Skeletal muscle tissue (tissue), 4 donors: Measurements from ENCODE around the gene MUL1. TPM values are rescaled to one million over a fixed set of nuclear protein-coding genes. Genes with fewer than 3 reads are reported as not detected.
"Not testable (repeated sequence)": the region's sequence is repeated elsewhere in the genome, so short reads cannot be mapped to it uniquely, and the experiment has no call there.

Source experiments
- H3K27ac ChIP-seq: one replicate; pipeline ENCODE4 v1.7.0; 2013; ENCODE audit warnings: mild to moderate bottlenecking, low read depth, low read length, inconsistent platforms
- H3K27me3 ChIP-seq, 3 donors: one replicate each; pipeline ENCODE4 v1.7.0; 2013; ENCODE audit warnings: low read length in 3 of 3; ENCODE audit not compliant: control insufficient read depth in 3 of 3, insufficient read depth in 3 of 3
- H3K36me3 ChIP-seq, 3 donors: one replicate each; pipeline ENCODE4 v1.7.0; 2013; ENCODE audit warnings: low read length in 3 of 3; ENCODE audit not compliant: control insufficient read depth in 3 of 3, insufficient read depth in 3 of 3
- H3K4me1 ChIP-seq, 3 donors: one replicate each; pipeline ENCODE4 v1.7.0; 2013; ENCODE audit warnings: low read length in 3 of 3, mild to moderate bottlenecking in 3 of 3; ENCODE audit not compliant: control insufficient read depth in 3 of 3, insufficient read depth in 3 of 3
- H3K4me3 ChIP-seq, 3 donors: one replicate each; pipeline ENCODE4 v1.7.0; 2013; ENCODE audit warnings: low read length in 3 of 3
- H3K9ac ChIP-seq, 3 donors: one replicate each; pipeline ENCODE4 v1.7.0; 2013; ENCODE audit warnings: low read length in 3 of 3, mild to moderate bottlenecking in 3 of 3, moderate library complexity in 2 of 3, low read depth in 1 of 3
- H3K9me3 ChIP-seq, 3 donors: one replicate each; pipeline ENCODE4 v1.7.0; 2013; ENCODE audit warnings: low read length in 3 of 3; ENCODE audit not compliant: control insufficient read depth in 3 of 3
- total RNA-seq: library from RNA; depleted of rRNA; stranded (reverse); fragments of >200 nt; gene quantifications from one replicate; pipeline ENCODE4 v1.2.3, GENCODE V29; 2014
- donor health status: Osteomylitis.

MUL1 gene
- total RNA-seq, 1 donor from 2014 or later, result 15.1 TPM

DNA sequence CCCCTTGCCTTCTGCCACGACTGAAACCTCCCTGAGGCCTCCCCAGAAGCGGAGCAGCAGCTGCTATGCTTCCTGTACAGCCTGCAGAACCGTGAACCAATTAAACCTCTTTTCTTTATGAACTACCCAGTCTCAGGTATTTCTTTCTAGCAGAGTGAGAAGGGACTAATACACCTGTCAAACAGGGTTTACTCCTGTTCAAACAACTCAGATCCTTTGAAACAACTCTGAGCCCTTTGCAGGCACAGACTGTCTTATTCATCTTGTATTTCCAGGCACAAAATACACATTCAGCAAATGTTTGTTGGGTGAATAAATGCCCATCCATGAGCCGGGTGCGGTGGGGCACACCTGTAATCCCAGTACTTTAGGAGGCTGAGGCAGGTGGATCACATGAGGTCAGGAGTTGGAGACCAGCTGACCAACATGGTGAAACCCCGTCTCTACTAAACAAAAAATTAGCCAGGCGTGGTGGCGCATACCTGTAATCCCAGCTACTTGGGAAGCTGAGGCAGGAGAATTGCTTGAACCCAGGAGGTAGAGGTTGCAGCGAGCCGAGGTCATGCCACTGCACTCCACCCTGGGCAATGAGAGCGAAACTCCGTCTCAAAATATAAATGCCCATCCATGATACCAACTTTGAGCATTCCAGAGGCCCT, 11.1 kb downstream of the MUL1 start:
- H3K27me3 ChIP-seq, result not testable (repeated sequence)
- H3K36me3 ChIP-seq, result peaks cover 35 to 42% (median 37%) of the 10 kb centered on the region in 3 donors

DNA sequence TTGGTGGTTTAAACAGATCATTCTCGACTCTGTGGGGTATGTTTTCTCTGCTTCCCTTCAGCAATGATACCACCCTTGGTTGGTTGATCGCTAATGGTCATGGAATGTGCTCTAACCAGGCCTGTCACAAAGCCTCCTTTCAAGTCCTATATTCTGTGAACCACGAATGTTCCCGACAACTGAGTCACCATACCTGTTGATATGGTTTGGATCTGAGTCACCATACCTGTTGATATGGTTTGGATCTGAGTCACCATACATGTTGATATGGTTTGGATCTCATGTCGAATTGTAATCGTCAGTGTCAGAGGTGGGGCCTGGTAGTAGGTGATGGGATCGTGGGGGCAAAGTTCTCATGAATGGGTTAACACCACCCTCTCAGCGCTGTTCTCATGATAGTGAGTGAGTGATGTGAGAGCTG, 11.7 kb downstream of the MUL1 start:
- no peak overlapping the region for H3K27ac ChIP-seq
- no peak overlapping the region for H3K9ac ChIP-seq
- no peaks in the 10 kb centered on the region for H3K9me3 ChIP-seq
- H3K4me3 ChIP-seq, result no peak overlapping the region
- peaks cover 29 to 36% (median 31%) of the 10 kb centered on the region in 3 donors for H3K36me3 ChIP-seq
- H3K4me1 ChIP-seq, result peaks cover 12 to 17% (median 12%) of the 10 kb centered on the region in 3 donors
- H3K27me3 ChIP-seq, result no peaks in the 10 kb centered on the region

More for the DNA sequence above, 11.1 kb downstream of the MUL1 start:
- not testable (repeated sequence) for H3K9ac ChIP-seq, H3K4me3 ChIP-seq, H3K9me3 ChIP-seq, H3K27ac ChIP-seq
- H3K4me1 ChIP-seq, result peaks cover 12 to 17% (median 12%) of the 10 kb centered on the region in 3 donors

- peaks cover 12 to 17% (median 12%) of the 10 kb centered on the region in 3 donors for H3K4me1 ChIP-seq
- H3K27ac ChIP-seq, result no peak overlapping the region
Observed at GRCh38 chr1:20495661-20496060, 12.3 kb downstream of the MUL1 start.

GRCh38 chr1:20494609-20495311, 13.2 kb downstream of the MUL1 start:
- H3K4me3 ChIP-seq, result no peak overlapping the region
- no peaks in the 10 kb centered on the region for H3K9me3 ChIP-seq
- peaks cover 0 to 6% (median 0%) of the 10 kb centered on the region in 3 donors for H3K27me3 ChIP-seq
- peaks cover 14 to 21% (median 16%) of the 10 kb centered on the region in 3 donors for H3K36me3 ChIP-seq
- no peak overlapping the region for H3K9ac ChIP-seq
- H3K4me1 ChIP-seq, result peaks cover 12 to 17% (median 12%) of the 10 kb centered on the region in 3 donors
- H3K27ac ChIP-seq, result no peak overlapping the region

More at GRCh38 chr1:20495661-20496060, 12.3 kb downstream of the MUL1 start:
- no peak overlapping the region for H3K4me3 ChIP-seq
- no peak overlapping the region for H3K9ac ChIP-seq
- H3K9me3 ChIP-seq, result no peaks in the 10 kb centered on the region
- H3K36me3 ChIP-seq, result peaks cover 23 to 30% (median 25%) of the 10 kb centered on the region in 3 donors
- no peaks in the 10 kb centered on the region for H3K27me3 ChIP-seq

GRCh38 chr1:20493839-20494608, 13.9 kb downstream of the MUL1 start:
- Histone ChIP-seq H3K9me3 (no peaks in the 10 kb centered on the region), H3K27me3 (peaks cover 0 to 7% (median 1%) of the 10 kb centered on the region in 3 donors), H3K27ac (no peak overlapping the region), H3K4me1 (peaks cover 12 to 17% (median 12%) of the 10 kb centered on the region in 3 donors), H3K9ac (no peak overlapping the region), H3K36me3 (peaks cover 7 to 14% (median 9%) of the 10 kb centered on the region in 3 donors), H3K4me3 (peak overlapping the region in 1 of 3 donors; percentile 45)

- Histone ChIP-seq H3K27ac (no peak overlapping the region), H3K36me3 (peaks cover 2 to 8% (median 2%) of the 10 kb centered on the region in 3 donors)
Observed at GRCh38 chr1:20493309-20493708, 14.6 kb downstream of the MUL1 start.

GRCh38 chr1:20492751-20493150, 15.2 kb downstream of the MUL1 start:
- Histone ChIP-seq H3K4me3 (no peak overlapping the region), H3K4me1 (peaks cover 12 to 17% (median 12%) of the 10 kb centered on the region in 3 donors), H3K36me3 (peaks cover 2% of the 10 kb centered on the region in 3 donors), H3K27me3 (peaks cover 7 to 14% (median 7%) of the 10 kb centered on the region in 3 donors), H3K9ac (no peak overlapping the region), H3K9me3 (no peaks in the 10 kb centered on the region), H3K27ac (no peak overlapping the region)

More at GRCh38 chr1:20493309-20493708, 14.6 kb downstream of the MUL1 start:
- Histone ChIP-seq H3K9ac (no peak overlapping the region), H3K9me3 (no peaks in the 10 kb centered on the region), H3K27me3 (peaks cover 3 to 9% (median 7%) of the 10 kb centered on the region in 3 donors), H3K4me1 (peaks cover 12 to 17% (median 12%) of the 10 kb centered on the region in 3 donors), H3K4me3 (no peak overlapping the region)

- Histone ChIP-seq H3K4me3 (no peak overlapping the region), H3K9me3 (no peaks in the 10 kb centered on the region), H3K36me3 (no peaks in the 10 kb centered on the region), H3K27ac (no peak overlapping the region), H3K9ac (no peak overlapping the region), H3K4me1 (peaks cover 12 to 21% (median 14%) of the 10 kb centered on the region in 3 donors), H3K27me3 (peaks cover 11 to 22% (median 13%) of the 10 kb centered on the region in 3 donors)
Observed at GRCh38 chr1:20491866-20492265, 16.1 kb downstream of the MUL1 start.

DNA sequence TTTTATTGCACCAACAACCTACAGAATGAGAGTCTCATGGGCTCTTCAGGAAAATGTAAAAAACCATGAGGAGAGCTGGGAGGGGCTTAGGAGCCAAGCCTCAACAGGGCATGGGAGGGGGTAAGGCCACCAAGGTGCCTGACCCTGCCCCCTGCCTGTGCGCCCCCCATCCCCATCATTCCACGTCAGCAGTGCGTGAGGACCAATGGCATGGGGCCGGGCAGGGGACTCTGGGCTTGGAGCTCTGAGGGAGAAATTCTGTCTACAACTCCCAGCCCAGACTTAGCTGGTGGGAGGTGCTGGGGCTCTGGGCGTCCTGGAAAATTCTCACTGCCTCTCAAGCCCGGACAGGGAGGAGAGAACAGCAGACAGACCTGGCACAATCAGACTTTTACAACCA, 16.8 kb downstream of the MUL1 start:
- no peaks in the 10 kb centered on the region for H3K9me3 ChIP-seq
- H3K36me3 ChIP-seq, result no peaks in the 10 kb centered on the region
- H3K4me1 ChIP-seq, result peaks cover 15 to 27% (median 16%) of the 10 kb centered on the region in 3 donors
- no peak overlapping the region for H3K27ac ChIP-seq
- H3K4me3 ChIP-seq, result no peak overlapping the region
- no peak overlapping the region for H3K9ac ChIP-seq
- peaks cover 16 to 24% (median 18%) of the 10 kb centered on the region in 3 donors for H3K27me3 ChIP-seq
